Liver (tissue), 9 donors: ENCODE results near the gene SKAP1. TPM values are rescaled to one million over a fixed set of nuclear protein-coding genes. Genes with fewer than 3 reads are reported as not detected.

Experiments
- DNase-seq: peaks from one replicate; pipeline ENCODE4 v3.0.0-alpha.2; 2017; ENCODE audit warnings: low spot score
- H3K27ac ChIP-seq, 2 donors: one replicate each; pipeline ENCODE4 v1.7.0; 2013; ENCODE audit warnings: inconsistent platforms in 2 of 2, low read length in 2 of 2, control low read depth in 1 of 2, low read depth in 1 of 2, mild to moderate bottlenecking in 1 of 2
- H3K27me3 ChIP-seq, 4 donors: one replicate each; pipeline versions ENCODE4 v1.6.1 to v1.7.0; 2013; ENCODE audit warnings: low read length in 3 of 4, inconsistent platforms in 1 of 4, mild to moderate bottlenecking in 1 of 4, moderate library complexity in 1 of 4; ENCODE audit not compliant: control insufficient read depth in 4 of 4, insufficient read depth in 4 of 4
- H3K36me3 ChIP-seq, 4 donors: one replicate each; pipeline versions ENCODE4 v1.6.1 to v1.7.0; 2013; ENCODE audit warnings: low read length in 3 of 4, mild to moderate bottlenecking in 3 of 4, low read depth in 1 of 4, moderate library complexity in 1 of 4; ENCODE audit not compliant: control insufficient read depth in 4 of 4, insufficient read depth in 3 of 4
- H3K4me1 ChIP-seq, 4 donors: one replicate each; pipeline versions ENCODE4 v1.6.1 to v1.7.0; 2013; ENCODE audit warnings: low read length in 3 of 4, mild to moderate bottlenecking in 3 of 4, moderate library complexity in 1 of 4; ENCODE audit not compliant: control insufficient read depth in 4 of 4, insufficient read depth in 4 of 4
- H3K4me3 ChIP-seq, 3 donors: one replicate each; pipeline versions ENCODE4 v1.6.1 to v1.7.0; 2013; ENCODE audit warnings: low read length in 3 of 3, control low read depth in 1 of 3, low read depth in 1 of 3, mild to moderate bottlenecking in 1 of 3
- H3K9ac ChIP-seq, 2 donors: one replicate each; pipeline ENCODE4 v1.7.0; 2013; ENCODE audit warnings: low read length in 2 of 2, mild to moderate bottlenecking in 2 of 2, moderate library complexity in 2 of 2, control low read depth in 1 of 2, low read depth in 1 of 2
- H3K9me3 ChIP-seq, 4 donors: one replicate each; pipeline versions ENCODE4 v1.6.1 to v1.7.0; 2013; ENCODE audit warnings: low read length in 3 of 4; ENCODE audit not compliant: control insufficient read depth in 4 of 4
- EGR1 ChIP-seq, 2 donors: IDR thresholded peaks; 2 replicates each; pipeline ENCODE4 v1.6.1; 2016 to 2018; ENCODE audit warnings: antibody characterized with exemption in 2 of 2, low read depth in 2 of 2
- FOXA1 ChIP-seq: IDR thresholded peaks from 2 replicates; pipeline ENCODE4 v1.6.1; 2016; ENCODE audit warnings: antibody characterized with exemption
- FOXA2 ChIP-seq: IDR thresholded peaks from 2 replicates; pipeline ENCODE4 v1.6.1; 2016; ENCODE audit warnings: antibody characterized with exemption
- GABPA ChIP-seq, 2 donors: IDR thresholded peaks in 1 of 2; conservative IDR thresholded peaks in 1 of 2; 2 replicates each; pipeline ENCODE4 v1.6.1; 2016; ENCODE audit warnings: antibody characterized with exemption in 2 of 2, mild to moderate bottlenecking in 1 of 2, moderate library complexity in 1 of 2
- HNF4A ChIP-seq, 2 donors: conservative IDR thresholded peaks; 2 replicates each; pipeline ENCODE4 v1.6.1; 2016; ENCODE audit warnings: antibody characterized with exemption in 2 of 2, mild to moderate bottlenecking in 2 of 2
- HNF4G ChIP-seq: IDR thresholded peaks from 2 replicates; pipeline ENCODE4 v1.6.1; 2016; ENCODE audit warnings: antibody characterized with exemption
- JUND ChIP-seq, 2 donors: IDR thresholded peaks; 2 replicates each; pipeline ENCODE4 v1.6.1; 2016; ENCODE audit warnings: antibody characterized with exemption in 2 of 2
- NR2F2 ChIP-seq: IDR thresholded peaks from 2 replicates; pipeline ENCODE4 v1.6.1; 2016; ENCODE audit warnings: antibody characterized with exemption
- RAD21 ChIP-seq, 2 donors: IDR thresholded peaks; 2 replicates each; pipeline ENCODE4 v1.6.1; 2016; ENCODE audit warnings: antibody characterized with exemption in 2 of 2, mild to moderate bottlenecking in 2 of 2
- RXRA ChIP-seq, 2 donors: IDR thresholded peaks; 2 replicates each; pipeline ENCODE4 v1.6.1; 2017 to 2018; ENCODE audit warnings: antibody characterized with exemption in 2 of 2, mild to moderate bottlenecking in 1 of 2
- SP1 ChIP-seq: IDR thresholded peaks from 2 replicates; pipeline ENCODE4 v1.6.1; 2018; ENCODE audit warnings: antibody characterized with exemption, mild to moderate bottlenecking
- TAF1 ChIP-seq: conservative IDR thresholded peaks from 2 replicates; pipeline ENCODE4 v1.6.1; 2016; ENCODE audit warnings: antibody characterized with exemption, mild to moderate bottlenecking
- YY1 ChIP-seq: IDR thresholded peaks from 2 replicates; pipeline ENCODE4 v1.6.1; 2016; ENCODE audit warnings: antibody characterized with exemption, mild to moderate bottlenecking
- WGBS: extraction: QIAGEN DNeasy Blood & Tissue Kit; methylation state at CpG from one replicate; pipeline ENCODE4 v1.1.7; 2013; 5-methylcytosine and 5-hydroxymethylcytosine counted together
- polyA plus RNA-seq, 2 donors: library from polyadenylated mRNA; stranded (reverse) in 1 of 2; unstranded in 1 of 2; fragments of 200-250 nt in 1 of 2; fragments of >200 nt in 1 of 2; fragmentation: Nextera tagmentation in 1 of 2; extraction: Ambion mirVana in 1 of 2; gene quantifications; one replicate each; pipeline versions ENCODE4 v1.2.1 to v1.2.3, GENCODE V29; 2013 to 2015
- total RNA-seq, 2 donors: library from RNA; depleted of rRNA; stranded (reverse); fragments of >200 nt; gene quantifications; one replicate each; pipeline ENCODE4 v1.2.3, GENCODE V29; 2014
- TF ChIP-seq, protein P1 (sequence below): IDR thresholded peaks from 2 replicates; pipeline ENCODE4 v1.6.1; 2016; ENCODE audit warnings: antibody characterized with exemption
- TF ChIP-seq, protein P2 (sequence below): IDR thresholded peaks from 2 replicates; pipeline ENCODE4 v1.6.1; 2016; ENCODE audit warnings: antibody characterized with exemption, mild to moderate bottlenecking
- TF ChIP-seq, protein P3 (sequence below): fragments of 150-350 bp; IDR thresholded peaks from 2 replicates; pipeline ENCODE4 v1.5.1; 2017; ENCODE audit warnings: improper control_type of control experiment, low read depth, low read length; ENCODE audit not compliant: missing input control
- TF ChIP-seq, protein P4 (sequence below): IDR thresholded peaks from 2 replicates; pipeline ENCODE4 v1.6.1; 2016; ENCODE audit warnings: antibody characterized with exemption
- TF ChIP-seq, protein P5 (sequence below): IDR thresholded peaks from 2 replicates; pipeline ENCODE4 v1.6.1; 2016; ENCODE audit warnings: antibody characterized with exemption
- donor health status: healthy.
- donor health status: healthy.
- donor health status: healthy.
- donor health status: healthy.
- donor health status: healthy.

SKAP1 gene
- total and polyA plus RNA-seq, 4 donors, result 2.5 to 20.8 (median 11.3) TPM

DNA sequence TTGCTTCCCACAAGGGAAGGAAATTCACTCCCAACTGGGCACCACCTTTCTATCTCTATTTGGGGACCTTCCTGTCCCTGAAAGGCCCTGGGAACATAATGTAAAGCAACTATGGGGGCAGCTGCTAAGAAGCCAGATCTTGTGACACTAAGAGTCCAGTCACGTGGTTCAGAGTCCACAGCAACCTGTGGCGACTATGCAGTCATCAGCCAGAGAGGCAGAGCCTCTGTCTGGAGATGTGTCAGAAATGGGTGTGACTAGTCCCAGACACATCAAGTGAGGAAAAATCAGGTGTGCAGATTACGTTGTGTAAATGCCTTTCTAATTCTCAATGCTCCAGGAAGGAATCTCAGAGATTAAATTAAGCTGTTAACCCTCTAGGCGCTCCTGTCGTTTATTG lies 26.6 kb upstream of the SKAP1 start:
- H3K27me3 ChIP-seq, result peaks cover 0 to 7% (median 0%) of the 10 kb centered on the region in 4 donors
- no peak for DNase-seq
- H3K4me3 ChIP-seq, result no peak overlapping the region
- 27% methylated on average over 5 of the region's 5 CpGs for WGBS
- H3K9me3 ChIP-seq, result no peaks in the 10 kb centered on the region
- H3K36me3 ChIP-seq, result no peaks in the 10 kb centered on the region
- H3K9ac ChIP-seq, result no peak overlapping the region
- no peak for TF ChIP-seq FOXA1
- no peak for TF ChIP-seq TAF1
- TF ChIP-seq, protein P1, sequence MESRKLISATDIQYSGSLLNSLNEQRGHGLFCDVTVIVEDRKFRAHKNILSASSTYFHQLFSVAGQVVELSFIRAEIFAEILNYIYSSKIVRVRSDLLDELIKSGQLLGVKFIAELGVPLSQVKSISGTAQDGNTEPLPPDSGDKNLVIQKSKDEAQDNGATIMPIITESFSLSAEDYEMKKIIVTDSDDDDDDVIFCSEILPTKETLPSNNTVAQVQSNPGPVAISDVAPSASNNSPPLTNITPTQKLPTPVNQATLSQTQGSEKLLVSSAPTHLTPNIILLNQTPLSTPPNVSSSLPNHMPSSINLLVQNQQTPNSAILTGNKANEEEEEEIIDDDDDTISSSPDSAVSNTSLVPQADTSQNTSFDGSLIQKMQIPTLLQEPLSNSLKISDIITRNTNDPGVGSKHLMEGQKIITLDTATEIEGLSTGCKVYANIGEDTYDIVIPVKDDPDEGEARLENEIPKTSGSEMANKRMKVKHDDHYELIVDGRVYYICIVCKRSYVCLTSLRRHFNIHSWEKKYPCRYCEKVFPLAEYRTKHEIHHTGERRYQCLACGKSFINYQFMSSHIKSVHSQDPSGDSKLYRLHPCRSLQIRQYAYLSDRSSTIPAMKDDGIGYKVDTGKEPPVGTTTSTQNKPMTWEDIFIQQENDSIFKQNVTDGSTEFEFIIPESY, result no peak
- TF ChIP-seq NR2F2, result no peak
- TF ChIP-seq GABPA (IDR thresholded peaks at IDR 0.05 in 1 of 2, conservative IDR thresholded peaks at IDR 0.05 in 1 of 2), result no peak
- TF ChIP-seq EGR1 (IDR thresholded peaks at IDR 0.05; ENCODE audit: low read depth in 2 of 2), result no peak
- no peak for TF ChIP-seq YY1
- TF ChIP-seq, protein P2, sequence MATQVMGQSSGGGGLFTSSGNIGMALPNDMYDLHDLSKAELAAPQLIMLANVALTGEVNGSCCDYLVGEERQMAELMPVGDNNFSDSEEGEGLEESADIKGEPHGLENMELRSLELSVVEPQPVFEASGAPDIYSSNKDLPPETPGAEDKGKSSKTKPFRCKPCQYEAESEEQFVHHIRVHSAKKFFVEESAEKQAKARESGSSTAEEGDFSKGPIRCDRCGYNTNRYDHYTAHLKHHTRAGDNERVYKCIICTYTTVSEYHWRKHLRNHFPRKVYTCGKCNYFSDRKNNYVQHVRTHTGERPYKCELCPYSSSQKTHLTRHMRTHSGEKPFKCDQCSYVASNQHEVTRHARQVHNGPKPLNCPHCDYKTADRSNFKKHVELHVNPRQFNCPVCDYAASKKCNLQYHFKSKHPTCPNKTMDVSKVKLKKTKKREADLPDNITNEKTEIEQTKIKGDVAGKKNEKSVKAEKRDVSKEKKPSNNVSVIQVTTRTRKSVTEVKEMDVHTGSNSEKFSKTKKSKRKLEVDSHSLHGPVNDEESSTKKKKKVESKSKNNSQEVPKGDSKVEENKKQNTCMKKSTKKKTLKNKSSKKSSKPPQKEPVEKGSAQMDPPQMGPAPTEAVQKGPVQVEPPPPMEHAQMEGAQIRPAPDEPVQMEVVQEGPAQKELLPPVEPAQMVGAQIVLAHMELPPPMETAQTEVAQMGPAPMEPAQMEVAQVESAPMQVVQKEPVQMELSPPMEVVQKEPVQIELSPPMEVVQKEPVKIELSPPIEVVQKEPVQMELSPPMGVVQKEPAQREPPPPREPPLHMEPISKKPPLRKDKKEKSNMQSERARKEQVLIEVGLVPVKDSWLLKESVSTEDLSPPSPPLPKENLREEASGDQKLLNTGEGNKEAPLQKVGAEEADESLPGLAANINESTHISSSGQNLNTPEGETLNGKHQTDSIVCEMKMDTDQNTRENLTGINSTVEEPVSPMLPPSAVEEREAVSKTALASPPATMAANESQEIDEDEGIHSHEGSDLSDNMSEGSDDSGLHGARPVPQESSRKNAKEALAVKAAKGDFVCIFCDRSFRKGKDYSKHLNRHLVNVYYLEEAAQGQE, result no peak
- TF ChIP-seq RAD21 (IDR thresholded peaks at IDR 0.05), result no peak
- no peak for TF ChIP-seq SP1
- TF ChIP-seq, protein P3, sequence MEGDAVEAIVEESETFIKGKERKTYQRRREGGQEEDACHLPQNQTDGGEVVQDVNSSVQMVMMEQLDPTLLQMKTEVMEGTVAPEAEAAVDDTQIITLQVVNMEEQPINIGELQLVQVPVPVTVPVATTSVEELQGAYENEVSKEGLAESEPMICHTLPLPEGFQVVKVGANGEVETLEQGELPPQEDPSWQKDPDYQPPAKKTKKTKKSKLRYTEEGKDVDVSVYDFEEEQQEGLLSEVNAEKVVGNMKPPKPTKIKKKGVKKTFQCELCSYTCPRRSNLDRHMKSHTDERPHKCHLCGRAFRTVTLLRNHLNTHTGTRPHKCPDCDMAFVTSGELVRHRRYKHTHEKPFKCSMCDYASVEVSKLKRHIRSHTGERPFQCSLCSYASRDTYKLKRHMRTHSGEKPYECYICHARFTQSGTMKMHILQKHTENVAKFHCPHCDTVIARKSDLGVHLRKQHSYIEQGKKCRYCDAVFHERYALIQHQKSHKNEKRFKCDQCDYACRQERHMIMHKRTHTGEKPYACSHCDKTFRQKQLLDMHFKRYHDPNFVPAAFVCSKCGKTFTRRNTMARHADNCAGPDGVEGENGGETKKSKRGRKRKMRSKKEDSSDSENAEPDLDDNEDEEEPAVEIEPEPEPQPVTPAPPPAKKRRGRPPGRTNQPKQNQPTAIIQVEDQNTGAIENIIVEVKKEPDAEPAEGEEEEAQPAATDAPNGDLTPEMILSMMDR, result no peak
- TF ChIP-seq, protein P4, sequence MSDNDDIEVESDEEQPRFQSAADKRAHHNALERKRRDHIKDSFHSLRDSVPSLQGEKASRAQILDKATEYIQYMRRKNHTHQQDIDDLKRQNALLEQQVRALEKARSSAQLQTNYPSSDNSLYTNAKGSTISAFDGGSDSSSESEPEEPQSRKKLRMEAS, result no peak
- no peak for TF ChIP-seq RXRA (IDR thresholded peaks at IDR 0.05)
- TF ChIP-seq FOXA2, result no peak
- no peak for TF ChIP-seq HNF4A (conservative IDR thresholded peaks at IDR 0.05)
- no peak for TF ChIP-seq JUND (IDR thresholded peaks at IDR 0.05)
- TF ChIP-seq, protein P5, sequence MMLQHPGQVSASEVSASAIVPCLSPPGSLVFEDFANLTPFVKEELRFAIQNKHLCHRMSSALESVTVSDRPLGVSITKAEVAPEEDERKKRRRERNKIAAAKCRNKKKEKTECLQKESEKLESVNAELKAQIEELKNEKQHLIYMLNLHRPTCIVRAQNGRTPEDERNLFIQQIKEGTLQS, result no peak
- TF ChIP-seq HNF4G, result no peak
- no peak overlapping the region for H3K27ac ChIP-seq
- peaks cover 0 to 9% (median 6%) of the 10 kb centered on the region in 4 donors for H3K4me1 ChIP-seq
